CD4-positive, alpha-beta T cell (primary cell): ENCODE results near the gene ORC4. TPM values are rescaled to one million over a fixed set of nuclear protein-coding genes. Genes with fewer than 3 reads are reported as not detected.

Experiments used
- ATAC-seq: fragments of 200-7000 bp; cut with Tn5 transposase; one replicate; pipeline ENCODE4 v1.10.0; 2022; ENCODE audit warnings: mild to moderate bottlenecking; ENCODE audit not compliant: poor library complexity
- CTCF ChIA-PET: fragments of 350-600 bp; sonication (Branson Sonifier 250); formaldehyde crosslinking; loops from one replicate; lab custom pipeline; 2021; ENCODE audit warnings: antibody characterized with exemption, inconsistent platforms; lab: Charles Lee
- POLR2A ChIA-PET: fragments of 350-600 bp; sonication (Branson Sonifier 250); formaldehyde crosslinking; loops from one replicate; lab custom pipeline; 2021; ENCODE audit warnings: antibody characterized with exemption, inconsistent platforms; lab: Charles Lee
- DNase-seq, 14 experiments: peaks; one replicate each; pipeline ENCODE4 v3.0.0-alpha.2; 2013 to 2020; ENCODE audit warnings: mixed read lengths in 2 of 14
- H3K27ac ChIP-seq, 2 donors: one replicate each; pipeline versions ENCODE4 v1.5.1 to v1.7.0; 2013; ENCODE audit warnings: low read length in 2 of 2, low read depth in 1 of 2, mild to moderate bottlenecking in 1 of 2
- H3K27me3 ChIP-seq, 2 experiments: 1 replicate in 1 of 2; 2 replicates in 1 of 2; pipeline versions ENCODE4 v1.6.1 to v1.7.0; 2013; ENCODE audit warnings: low read length in 2 of 2, control low read depth in 1 of 2, mild to moderate bottlenecking in 1 of 2, moderate library complexity in 1 of 2; ENCODE audit not compliant: insufficient read depth in 2 of 2, control insufficient read depth in 1 of 2
- H3K36me3 ChIP-seq: one replicate; pipeline ENCODE4 v1.6.1; 2013; ENCODE audit warnings: low read length, control low read depth; ENCODE audit not compliant: insufficient read depth
- H3K4me1 ChIP-seq: one replicate; pipeline ENCODE4 v1.6.1; 2013; ENCODE audit warnings: low read length, control low read depth; ENCODE audit not compliant: insufficient read depth
- H3K4me3 ChIP-seq: one replicate; pipeline ENCODE4 v1.5.1; 2013; ENCODE audit warnings: mild to moderate bottlenecking, low read length, moderate library complexity
- H3K9me3 ChIP-seq, 2 experiments: 1 replicate in 1 of 2; 2 replicates in 1 of 2; pipeline versions ENCODE4 v1.6.1 to v1.7.0; 2013; ENCODE audit warnings: low read length in 2 of 2, mild to moderate bottlenecking in 2 of 2, control low read depth in 1 of 2, moderate library complexity in 1 of 2; ENCODE audit not compliant: control insufficient read depth in 1 of 2, insufficient read depth in 1 of 2
- H3K27ac Mint-ChIP-seq: one replicate; pipeline ENCODE4 v1.8.0; 2020; ENCODE audit warnings: mixed read lengths
- H3K27me3 Mint-ChIP-seq: one replicate; pipeline ENCODE4 v1.8.0; 2021; ENCODE audit warnings: mixed read lengths
- H3K36me3 Mint-ChIP-seq: one replicate; pipeline ENCODE4 v1.8.0; 2021; ENCODE audit warnings: low read depth, mixed read lengths
- H3K4me1 Mint-ChIP-seq: one replicate; pipeline ENCODE4 v1.8.0; 2021; ENCODE audit warnings: low read depth, mixed read lengths
- H3K4me3 Mint-ChIP-seq: one replicate; pipeline ENCODE4 v1.8.0; 2020; ENCODE audit warnings: mild to moderate bottlenecking, mixed read lengths
- H3K9me3 Mint-ChIP-seq: one replicate; pipeline ENCODE4 v1.8.0; 2020; ENCODE audit warnings: mixed read lengths
- CTCF ChIP-seq: fragments of 200-600 bp; IDR thresholded peaks from one replicate; pipeline ENCODE4 v1.8.0; 2022; ENCODE audit warnings: antibody characterized with exemption, mild to moderate bottlenecking
- intact Hi-C, 2 experiments: fragments of 100-400 bp; cut with DNase I in 1 of 2; cut with micrococcal nuclease in 1 of 2; formaldehyde crosslinking; loops; one replicate each; pipeline versions ENCODE4 v1.15.1 to v1.9.0; 2023 to 2025; cut with DNase I, micrococcal nuclease
- total RNA-seq, 174 experiments: library from RNA in 2 of 174; stranded (reverse) in 2 of 174; gene quantifications; one replicate each; pipeline ENCODE4 v1.2.3 and lab custom pipeline; 2021 to 2026

Gene ORC4
- total RNA-seq, 2 experiments from 2014 or later: 29.4 to 33.9 TPM

- H3K4me3 Mint-ChIP-seq: no peak overlapping the region
- H3K27me3 ChIP-seq: no peaks in the 10 kb centered on the region
- H3K9me3 Mint-ChIP-seq: no peaks in the 10 kb centered on the region
- CTCF ChIA-PET: no interaction called here
- H3K27ac Mint-ChIP-seq: no peak overlapping the region
- peaks cover 15% of the 10 kb centered on the region for H3K36me3 Mint-ChIP-seq
- intact Hi-C loops: no loop called here
- H3K4me1 ChIP-seq: no peaks in the 10 kb centered on the region
- TF ChIP-seq CTCF: no peak
- no peaks in the 10 kb centered on the region for H3K27me3 Mint-ChIP-seq
- no peaks in the 10 kb centered on the region for H3K9me3 ChIP-seq
- no peak for ATAC-seq
- peaks cover 8% of the 10 kb centered on the region for H3K36me3 ChIP-seq
- H3K4me3 ChIP-seq: no peak overlapping the region
- no peak overlapping the region for H3K27ac ChIP-seq
- POLR2A ChIA-PET: no interaction called here
- peaks cover 37% of the 10 kb centered on the region for H3K4me1 Mint-ChIP-seq
- DNase-seq: no peak
These were observed 23.8 kb upstream of the ORC4 start for GRCh38 chr2:148044322-148044721.

- Mint-ChIP-seq H3K4me3 (no peak overlapping the region), H3K4me1 (peaks cover 27% of the 10 kb centered on the region), H3K27ac (no peak overlapping the region), H3K36me3 (peaks cover 15% of the 10 kb centered on the region), H3K27me3 (no peaks in the 10 kb centered on the region), H3K9me3 (no peaks in the 10 kb centered on the region)
- Histone ChIP-seq H3K4me3 (no peak overlapping the region), H3K27ac (no peak overlapping the region), H3K4me1 (no peaks in the 10 kb centered on the region), H3K9me3 (no peaks in the 10 kb centered on the region), H3K27me3 (no peaks in the 10 kb centered on the region), H3K36me3 (peaks cover 8% of the 10 kb centered on the region)
- intact Hi-C loops: no loop called here
- ChIA-PET POLR2A (interaction anchor here (0.7 to 1.6 kb wide), 3 partner anchors 9 to 1027 kb away, joined by 3 to 6 read pairs (median 3); partner anchors contain the start of genes MBD5 and ORC4), CTCF (no interaction called here)
- DNase-seq (no peak), ATAC-seq (no peak)
- no peak for TF ChIP-seq CTCF
These were observed 21.7 kb upstream of the ORC4 start for GRCh38 chr2:148042219-148042618.

- H3K4me1 Mint-ChIP-seq: peaks cover 27% of the 10 kb centered on the region
These were observed 19.2 kb upstream of the ORC4 start for GRCh38 chr2:148039783-148040182.

More at GRCh38 chr2:148039783-148040182, 19.2 kb upstream of the ORC4 start:
- peaks cover 17% of the 10 kb centered on the region for H3K36me3 Mint-ChIP-seq
- DNase-seq: no peak
- TF ChIP-seq CTCF: no peak
- H3K27me3 ChIP-seq: no peaks in the 10 kb centered on the region
- H3K9me3 Mint-ChIP-seq: no peaks in the 10 kb centered on the region
- no peak overlapping the region for H3K4me3 Mint-ChIP-seq
- intact Hi-C loops: no loop called here
- H3K36me3 ChIP-seq: peaks cover 8% of the 10 kb centered on the region
- no peak for ATAC-seq
- ChIA-PET POLR2A (no interaction called here), CTCF (no interaction called here)
- H3K27ac ChIP-seq: no peak overlapping the region
- no peaks in the 10 kb centered on the region for H3K4me1 ChIP-seq
- no peak overlapping the region for H3K27ac Mint-ChIP-seq
- no peaks in the 10 kb centered on the region for H3K9me3 ChIP-seq
- no peak overlapping the region for H3K4me3 ChIP-seq
- no peaks in the 10 kb centered on the region for H3K27me3 Mint-ChIP-seq
